Parathyroid adenoma (tissue), 2 donors: Measurements from ENCODE around the gene DUSP1.
"Not testable (repeated sequence)": the region's sequence is repeated elsewhere in the genome, so short reads cannot be mapped to it uniquely, and the experiment has no call there.

Experiments
- H2AFZ ChIP-seq: fragments of 300-600 bp; sonication (generic); one replicate; pipeline ENCODE4 v1.7.0; 2017; ENCODE audit warnings: antibody characterized with exemption, mild to moderate bottlenecking
- H3K27ac ChIP-seq: fragments of 300-600 bp; sonication (generic); one replicate; pipeline ENCODE4 v1.7.0; 2017
- H3K27me3 ChIP-seq: fragments of 300-600 bp; sonication (generic); one replicate; pipeline ENCODE4 v1.7.0; 2017; ENCODE audit warnings: low read length; ENCODE audit not compliant: control insufficient read depth, insufficient read depth
- H3K36me3 ChIP-seq: fragments of 300-600 bp; sonication (generic); one replicate; pipeline ENCODE4 v1.7.0; 2017; ENCODE audit warnings: low read length; ENCODE audit not compliant: control insufficient read depth, insufficient read depth
- H3K4me1 ChIP-seq: fragments of 300-600 bp; sonication (generic); one replicate; pipeline ENCODE4 v1.7.0; 2017; ENCODE audit warnings: control low read depth
- H3K4me2 ChIP-seq: fragments of 300-600 bp; sonication (generic); one replicate; pipeline ENCODE4 v1.7.0; 2017; ENCODE audit warnings: low read length
- H3K4me3 ChIP-seq: fragments of 300-600 bp; sonication (generic); one replicate; pipeline ENCODE4 v1.7.0; 2017; ENCODE audit warnings: low read depth, low read length
- H3K79me2 ChIP-seq: fragments of 300-600 bp; sonication (generic); one replicate; pipeline ENCODE4 v1.7.0; 2017; ENCODE audit warnings: control low read depth
- H3K9ac ChIP-seq: fragments of 300-600 bp; sonication (generic); one replicate; pipeline ENCODE4 v1.7.0; 2017; ENCODE audit warnings: mild to moderate bottlenecking
- H3K9me3 ChIP-seq: fragments of 300-600 bp; sonication (generic); one replicate; pipeline ENCODE4 v1.7.0; 2017; ENCODE audit warnings: low read length; ENCODE audit not compliant: control insufficient read depth
- TF ChIP-seq, protein P1 (sequence below): fragments of 300-600 bp; sonication (generic); IDR thresholded peaks from one replicate; pipeline ENCODE4 v1.7.0; 2017; ENCODE audit warnings: antibody characterized with exemption, mild to moderate bottlenecking
- donor health status: primary hyperparathyroidism.

Gene DUSP1

DNA sequence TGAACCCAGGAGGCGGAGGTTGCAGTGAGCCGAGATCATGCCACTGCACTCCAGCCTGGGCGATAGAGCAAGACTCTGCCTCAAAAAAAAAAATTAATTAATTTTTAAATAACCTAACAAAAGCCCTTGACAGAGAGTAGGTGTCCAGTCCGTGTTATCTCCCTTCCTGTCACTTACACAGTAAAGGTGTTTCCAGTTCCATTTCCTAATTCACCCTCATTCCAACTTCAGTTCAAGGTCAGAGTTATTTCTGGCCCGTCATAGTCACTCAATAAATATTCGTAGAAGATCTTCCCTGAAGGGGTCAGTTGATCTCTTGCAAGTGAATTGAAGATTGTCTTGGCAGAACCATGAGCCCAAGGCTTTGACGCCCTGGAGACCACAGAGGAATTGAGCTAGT, 46.7 kb upstream of the DUSP1 start:
- TF ChIP-seq, protein P1, sequence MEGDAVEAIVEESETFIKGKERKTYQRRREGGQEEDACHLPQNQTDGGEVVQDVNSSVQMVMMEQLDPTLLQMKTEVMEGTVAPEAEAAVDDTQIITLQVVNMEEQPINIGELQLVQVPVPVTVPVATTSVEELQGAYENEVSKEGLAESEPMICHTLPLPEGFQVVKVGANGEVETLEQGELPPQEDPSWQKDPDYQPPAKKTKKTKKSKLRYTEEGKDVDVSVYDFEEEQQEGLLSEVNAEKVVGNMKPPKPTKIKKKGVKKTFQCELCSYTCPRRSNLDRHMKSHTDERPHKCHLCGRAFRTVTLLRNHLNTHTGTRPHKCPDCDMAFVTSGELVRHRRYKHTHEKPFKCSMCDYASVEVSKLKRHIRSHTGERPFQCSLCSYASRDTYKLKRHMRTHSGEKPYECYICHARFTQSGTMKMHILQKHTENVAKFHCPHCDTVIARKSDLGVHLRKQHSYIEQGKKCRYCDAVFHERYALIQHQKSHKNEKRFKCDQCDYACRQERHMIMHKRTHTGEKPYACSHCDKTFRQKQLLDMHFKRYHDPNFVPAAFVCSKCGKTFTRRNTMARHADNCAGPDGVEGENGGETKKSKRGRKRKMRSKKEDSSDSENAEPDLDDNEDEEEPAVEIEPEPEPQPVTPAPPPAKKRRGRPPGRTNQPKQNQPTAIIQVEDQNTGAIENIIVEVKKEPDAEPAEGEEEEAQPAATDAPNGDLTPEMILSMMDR, result no peak
- Histone ChIP-seq H3K27me3 (no peaks in the 10 kb centered on the region), H3K9ac (no peak overlapping the region), H2AFZ (no peak overlapping the region), H3K4me3 (no peak overlapping the region), H3K36me3 (no peaks in the 10 kb centered on the region), H3K4me1 (peaks cover 17% of the 10 kb centered on the region), H3K79me2 (no peaks in the 10 kb centered on the region), H3K4me2 (no peak overlapping the region), H3K9me3 (no peaks in the 10 kb centered on the region), H3K27ac (no peak overlapping the region)

DNA sequence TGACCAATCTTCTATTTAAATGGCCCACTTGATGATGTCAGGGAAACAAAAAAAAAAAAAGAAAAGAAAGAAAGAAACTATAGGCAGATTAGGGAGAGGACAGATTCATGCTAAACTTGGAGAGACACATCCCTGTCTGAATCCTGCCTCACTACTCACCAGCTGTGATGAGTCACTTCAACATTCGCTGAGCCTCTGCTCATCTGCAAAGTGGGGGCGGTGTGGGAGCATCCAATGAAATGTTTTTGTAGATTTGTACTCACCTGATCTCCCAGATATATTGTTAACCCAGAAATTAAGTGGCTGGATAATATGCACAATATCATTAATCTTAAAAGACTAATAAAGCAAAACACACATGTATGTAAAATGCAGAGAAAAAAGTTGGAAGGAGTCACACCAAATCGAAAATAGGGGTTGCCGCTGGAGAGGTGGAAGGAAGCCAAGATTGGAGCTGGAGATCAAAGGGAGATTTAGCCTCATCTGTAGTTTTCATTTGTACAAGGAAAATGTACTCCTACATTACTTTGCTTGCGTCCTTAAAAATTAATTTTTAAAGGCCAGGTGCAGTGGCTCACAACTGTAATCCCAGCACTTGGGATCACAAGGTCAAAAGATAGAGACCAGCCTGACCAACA, 46.0 kb upstream of the DUSP1 start:
- TF ChIP-seq, protein P1, result no peak
- no peaks in the 10 kb centered on the region for H3K79me2 ChIP-seq

DNA sequence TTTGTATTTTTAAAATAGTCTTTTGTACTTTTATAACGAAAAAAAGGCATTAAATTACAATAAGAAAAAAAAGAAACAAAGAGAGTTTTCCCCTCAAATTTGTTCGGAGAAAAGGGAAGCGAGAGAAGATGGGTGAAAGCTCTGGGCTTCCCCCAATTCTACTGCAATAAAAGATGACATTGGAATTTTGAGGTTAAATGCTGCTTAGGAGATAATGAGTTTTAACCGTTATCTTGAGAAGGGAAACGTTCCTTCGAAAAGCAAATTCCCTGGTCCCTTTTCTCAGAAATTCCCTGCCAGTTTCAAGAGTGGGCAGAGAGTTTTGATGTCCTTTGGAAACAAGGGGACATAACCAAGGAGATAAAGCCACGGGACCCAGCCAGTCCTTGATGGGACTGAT, 44.6 kb upstream of the DUSP1 start:
- H3K79me2 ChIP-seq, result no peaks in the 10 kb centered on the region
- H3K27ac ChIP-seq, result no peak overlapping the region
- TF ChIP-seq, protein P1, result no peak

More for the DNA sequence above, 46.0 kb upstream of the DUSP1 start:
- Histone ChIP-seq H3K4me2 (no peak overlapping the region), H3K27ac (no peak overlapping the region), H3K4me1 (peaks cover 17% of the 10 kb centered on the region), H3K27me3 (no peaks in the 10 kb centered on the region), H3K9ac (no peak overlapping the region), H3K36me3 (no peaks in the 10 kb centered on the region), H3K9me3 (no peaks in the 10 kb centered on the region), H2AFZ (peak overlapping the region; percentile 34), H3K4me3 (no peak overlapping the region)

DNA sequence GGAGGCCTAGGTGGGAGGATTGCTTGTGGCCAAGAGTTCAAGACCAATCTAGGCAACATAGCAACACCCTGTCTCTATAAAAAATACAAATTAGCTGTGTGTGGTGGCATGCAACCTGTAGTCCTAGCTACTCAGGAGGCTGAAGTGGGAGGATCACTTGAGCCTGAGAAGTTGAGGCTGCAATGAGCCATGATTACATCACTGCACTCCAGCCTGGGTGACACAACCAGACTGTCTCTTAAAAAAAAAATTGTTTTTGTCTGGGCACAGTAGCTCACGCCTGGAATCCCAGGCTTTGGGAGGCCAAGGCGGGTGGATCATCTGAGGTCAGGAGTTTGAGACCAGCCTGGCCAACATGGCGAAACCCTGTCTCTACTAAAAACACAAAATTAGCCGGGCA, 40.0 kb upstream of the DUSP1 start:
- H3K4me2 ChIP-seq, H3K79me2 ChIP-seq, H3K9ac ChIP-seq, H3K4me1 ChIP-seq, H3K9me3 ChIP-seq, H3K27ac ChIP-seq, H2AFZ ChIP-seq, H3K4me3 ChIP-seq, H3K27me3 ChIP-seq, H3K36me3 ChIP-seq: not testable (repeated sequence)

More for the DNA sequence above, 44.6 kb upstream of the DUSP1 start:
- no peak overlapping the region for H3K9ac ChIP-seq
- no peak overlapping the region for H2AFZ ChIP-seq
- H3K9me3 ChIP-seq, result no peaks in the 10 kb centered on the region
- peaks cover 16% of the 10 kb centered on the region for H3K4me1 ChIP-seq
- no peak overlapping the region for H3K4me3 ChIP-seq
- H3K4me2 ChIP-seq, result no peak overlapping the region
- no peaks in the 10 kb centered on the region for H3K36me3 ChIP-seq
- H3K27me3 ChIP-seq, result no peaks in the 10 kb centered on the region

DNA sequence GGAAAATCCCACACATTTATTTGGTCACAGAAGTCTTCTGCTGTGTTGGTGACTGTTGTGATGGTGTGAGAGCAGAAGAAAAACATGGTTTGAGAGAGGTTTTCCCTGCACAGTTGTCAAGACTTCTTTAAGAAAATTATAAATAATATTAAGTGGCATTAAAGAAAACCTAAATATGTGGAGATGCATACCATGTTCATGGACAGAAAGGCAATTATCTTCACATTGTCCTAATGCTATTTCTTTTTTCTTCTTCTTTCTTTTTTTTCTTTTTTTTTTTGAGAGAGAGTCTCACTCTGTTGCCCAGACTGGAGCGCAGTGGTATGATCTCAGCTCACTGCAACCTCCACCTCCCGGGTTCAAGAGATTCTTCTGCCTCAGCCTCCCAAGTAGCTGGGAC, 38.8 kb upstream of the DUSP1 start:
- no peak overlapping the region for H3K4me2 ChIP-seq
- H3K4me1 ChIP-seq, result no peaks in the 10 kb centered on the region
- H3K27me3 ChIP-seq, result no peaks in the 10 kb centered on the region
- TF ChIP-seq, protein P1, result no peak
- H3K36me3 ChIP-seq, result no peaks in the 10 kb centered on the region
- H3K4me3 ChIP-seq, result no peak overlapping the region
- no peak overlapping the region for H2AFZ ChIP-seq
- H3K27ac ChIP-seq, result no peak overlapping the region
- H3K9me3 ChIP-seq, result no peaks in the 10 kb centered on the region
- no peak overlapping the region for H3K9ac ChIP-seq
- H3K79me2 ChIP-seq, result no peaks in the 10 kb centered on the region
